GM18511 (cell line): ENCODE data around the gene ZPBP.
"Not testable (repeated sequence)": the region's sequence is repeated elsewhere in the genome, so short reads cannot be mapped to it uniquely, and the experiment has no call there.

Experiments used
- ATAC-seq: cut with Tn5 transposase; IDR thresholded peaks from one replicate; pipeline ENCODE4 v1.9.1; 2021; ENCODE audit warnings: mild to moderate bottlenecking, moderate library complexity; ENCODE audit not compliant: unreplicated experiment

Gene ZPBP

GRCh38 chr7:50047716-50048115, 45.3 kb downstream of the ZPBP start:
- no peak for ATAC-seq

- not testable (repeated sequence) for ATAC-seq
These were observed 51.9 kb downstream of the ZPBP start for GRCh38 chr7:50041165-50041564.

GRCh38 chr7:50037086-50037485, 56.0 kb downstream of the ZPBP start:
- no peak for ATAC-seq

- ATAC-seq: no peak
These were observed 70.1 kb downstream of the ZPBP start for GRCh38 chr7:50022991-50023390.

GRCh38 chr7:50022451-50022850, 70.6 kb downstream of the ZPBP start:
- no peak for ATAC-seq

- no peak for ATAC-seq
These were observed 97.4 kb downstream of the ZPBP start for GRCh38 chr7:49995681-49996080.

GRCh38 chr7:49986191-49986590, 106.9 kb downstream of the ZPBP start:
- ATAC-seq: no peak

- no peak for ATAC-seq
These were observed 112.6 kb downstream of the ZPBP start for GRCh38 chr7:49980465-49980864.

GRCh38 chr7:49976238-49976637, 116.8 kb downstream of the ZPBP start:
- no peak for ATAC-seq

- no peak for ATAC-seq
These were observed 119.0 kb downstream of the ZPBP start for GRCh38 chr7:49974035-49974434.

GRCh38 chr7:49937608-49938007, 155.4 kb downstream of the ZPBP start:
- no peak for ATAC-seq

GRCh38 chr7:49931627-49932026, 161.4 kb downstream of the ZPBP start:
- no peak for ATAC-seq

GRCh38 chr7:49928787-49929186, 164.3 kb downstream of the ZPBP start:
- no peak for ATAC-seq

- ATAC-seq: no peak
These were observed 165.4 kb downstream of the ZPBP start for GRCh38 chr7:49927631-49928030.

GRCh38 chr7:49926720-49927119, 166.3 kb downstream of the ZPBP start:
- no peak for ATAC-seq

- no peak for ATAC-seq
These were observed 181.1 kb downstream of the ZPBP start for GRCh38 chr7:49911909-49912308.

GRCh38 chr7:49894543-49894942, 198.5 kb downstream of the ZPBP start:
- no peak for ATAC-seq

- no peak for ATAC-seq
These were observed 199.9 kb downstream of the ZPBP start for GRCh38 chr7:49893131-49893530.

- ATAC-seq: no peak
These were observed 200.6 kb downstream of the ZPBP start for GRCh38 chr7:49892481-49892880.
